GM12801 (cell line): ENCODE measurements around the gene MIXL1.

ENCODE experiments used
- CTCF ChIP-seq: IDR thresholded peaks from one replicate; pipeline ENCODE4 v1.5.1; 2011; ENCODE audit warnings: control low read depth; ENCODE audit not compliant: insufficient read length; ENCODE audit errors: extremely low read depth

The MIXL1 gene

GRCh38 chr1:226223157-226223785 lies at the start of gene MIXL1:
Gene MIXL1 (plus strand): TSS chr1:226223664. CDS start chr1:226223682, 18 bp downstream.
- TF ChIP-seq CTCF: no peak

GRCh38 chr1:226176870-226177269 lies 46.6 kb upstream of the MIXL1 start:
- no peak for TF ChIP-seq CTCF

GRCh38 chr1:226181996-226182714 lies 41.3 kb upstream of the MIXL1 start:
- TF ChIP-seq CTCF: no peak

GRCh38 chr1:226185141-226186036 lies 38.1 kb upstream of the MIXL1 start:
- TF ChIP-seq CTCF: no peak

- no peak for TF ChIP-seq CTCF
Measured at GRCh38 chr1:226186124-226187018, 37.1 kb upstream of the MIXL1 start, which contains the start of gene ACBD3. Gene ACBD3 (minus strand): TSS chr1:226186741. CDS start chr1:226186675, 66 bp downstream.

GRCh38 chr1:226187019-226187322 lies 36.5 kb upstream of the MIXL1 start:
- no peak for TF ChIP-seq CTCF

- TF ChIP-seq CTCF: no peak
Measured at GRCh38 chr1:226187380-226187779, 36.1 kb upstream of the MIXL1 start.
